SJCRH30 (cell line): ENCODE data around the gene SLAMF7. TPM values are rescaled to one million over a fixed set of nuclear protein-coding genes. Genes with fewer than 3 reads are reported as not detected.
"Not testable (repeated sequence)": the region's sequence is repeated elsewhere in the genome, so short reads cannot be mapped to it uniquely, and the experiment has no call there.

ENCODE experiments used
- DNase-seq, 2 experiments: peaks; one replicate each; pipeline ENCODE4 v3.0.0-alpha.2; 2015 to 2020
- H3K27ac ChIP-seq: fragments of 250-450 bp; sonication (Bioruptor Pico); 2 replicates; pipeline ENCODE4 v1.5.1; 2020; ENCODE audit warnings: mild to moderate bottlenecking, moderate library complexity
- H3K27me3 ChIP-seq: fragments of 250-450 bp; sonication (Bioruptor Pico); 2 replicates; pipeline ENCODE4 v1.5.1; 2020; ENCODE audit warnings: mild to moderate bottlenecking, moderate library complexity
- H3K36me3 ChIP-seq: fragments of 250-450 bp; sonication (Bioruptor Pico); 2 replicates; pipeline ENCODE4 v1.5.1; 2020; ENCODE audit warnings: mild to moderate bottlenecking, moderate library complexity
- H3K4me1 ChIP-seq: fragments of 250-450 bp; sonication (Bioruptor Pico); 2 replicates; pipeline ENCODE4 v1.5.1; 2020; ENCODE audit warnings: mild to moderate bottlenecking, moderate library complexity
- H3K4me3 ChIP-seq: fragments of 250-450 bp; sonication (Bioruptor Pico); 2 replicates; pipeline ENCODE4 v1.5.1; 2020; ENCODE audit warnings: mild to moderate bottlenecking, moderate library complexity
- H3K9me3 ChIP-seq: fragments of 250-450 bp; sonication (Bioruptor Pico); replicated peaks from 2 replicates; pipeline ENCODE4 v1.5.1; 2020; ENCODE audit warnings: mild to moderate bottlenecking, moderate library complexity
- total RNA-seq: library from RNA; depleted of rRNA; stranded (reverse); fragments of >200 nt; shearing (Covaris generic); gene quantifications from 2 replicates; pipeline ENCODE4 v1.2.3, GENCODE V29; 2014

SLAMF7 gene
- total RNA-seq, 1 experiment from 2014 or later, result not detected

DNA sequence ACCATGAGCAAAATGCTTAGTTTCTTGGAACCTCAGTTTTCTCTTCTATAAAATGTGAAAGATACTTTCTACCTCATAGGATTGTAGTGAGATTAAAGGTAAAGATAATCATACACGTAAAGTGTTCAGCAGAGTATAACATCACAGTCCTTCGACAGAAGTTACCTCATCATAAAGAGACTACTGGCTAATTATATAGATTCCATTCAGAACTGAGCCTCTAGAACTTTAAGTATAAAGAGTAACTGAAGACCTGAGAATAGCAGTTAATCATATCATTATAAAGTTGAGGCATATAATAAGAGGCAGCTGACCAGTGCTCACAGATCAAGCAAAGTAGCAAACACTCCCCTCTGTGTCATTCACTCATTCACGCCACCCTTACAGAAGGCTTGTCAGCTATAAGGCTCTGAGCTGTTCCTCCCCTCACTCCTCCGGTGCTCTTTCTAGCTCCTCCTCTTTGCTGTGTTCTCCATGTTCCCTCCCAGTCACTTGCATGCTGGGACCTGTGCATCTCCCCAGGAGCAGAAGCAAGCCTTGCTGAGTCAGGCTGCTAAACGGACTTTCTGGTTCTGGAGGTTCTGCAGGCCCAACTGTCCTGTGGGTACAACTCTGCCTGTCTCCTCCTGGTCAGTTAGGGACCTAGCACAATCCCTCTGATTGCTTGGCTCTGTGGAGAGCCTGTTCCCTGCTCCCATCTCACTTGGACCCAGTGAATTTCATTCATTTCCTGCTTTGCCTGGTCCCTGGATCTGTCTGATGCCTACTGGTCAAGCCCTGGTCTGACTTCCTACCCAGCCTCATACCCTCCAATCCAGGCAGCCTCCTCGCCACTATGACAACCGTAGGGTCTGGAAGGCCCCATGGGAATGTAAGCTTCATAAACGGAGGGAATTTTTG, 28.6 kb downstream of the SLAMF7 start:
- no peak overlapping the region for H3K27ac ChIP-seq
- no peak overlapping the region for H3K4me3 ChIP-seq
- no peaks in the 10 kb centered on the region for H3K4me1 ChIP-seq
- H3K27me3 ChIP-seq, result no peaks in the 10 kb centered on the region
- no peaks in the 10 kb centered on the region for H3K9me3 ChIP-seq
- H3K36me3 ChIP-seq, result no peaks in the 10 kb centered on the region
- DNase-seq, result peak in 1 of 2 experiments; percentile 8

DNA sequence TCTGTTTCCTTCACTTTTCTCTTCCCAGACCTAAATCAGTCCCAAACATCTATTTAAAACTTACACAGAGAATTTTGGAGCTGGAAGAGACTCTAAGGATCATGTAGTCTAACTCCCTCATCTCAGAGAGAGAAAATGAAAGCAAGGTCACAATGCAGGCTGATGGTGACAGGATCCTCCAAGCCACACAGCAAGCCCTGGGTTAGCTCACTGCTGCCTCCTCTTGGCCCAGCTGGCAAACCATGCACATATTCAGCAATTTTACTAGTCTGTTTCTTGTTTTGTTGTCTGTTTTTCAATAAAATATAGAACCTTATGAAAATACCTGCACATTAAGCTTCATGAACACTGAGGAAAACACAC, 29.2 kb downstream of the SLAMF7 start:
- no peaks in the 10 kb centered on the region for H3K9me3 ChIP-seq
- no peaks in the 10 kb centered on the region for H3K36me3 ChIP-seq
- peak; percentile 17 to 48 for DNase-seq
- H3K27ac ChIP-seq, result no peak overlapping the region
- H3K4me3 ChIP-seq, result no peak overlapping the region
- H3K4me1 ChIP-seq, result no peaks in the 10 kb centered on the region
- no peaks in the 10 kb centered on the region for H3K27me3 ChIP-seq

GRCh38 chr1:160772331-160772730, 33.3 kb downstream of the SLAMF7 start:
- Histone ChIP-seq H3K9me3 (no peaks in the 10 kb centered on the region), H3K4me1 (no peaks in the 10 kb centered on the region), H3K36me3 (no peaks in the 10 kb centered on the region), H3K27ac (no peak overlapping the region), H3K4me3 (no peak overlapping the region), H3K27me3 (no peaks in the 10 kb centered on the region)
- no peak for DNase-seq

DNA sequence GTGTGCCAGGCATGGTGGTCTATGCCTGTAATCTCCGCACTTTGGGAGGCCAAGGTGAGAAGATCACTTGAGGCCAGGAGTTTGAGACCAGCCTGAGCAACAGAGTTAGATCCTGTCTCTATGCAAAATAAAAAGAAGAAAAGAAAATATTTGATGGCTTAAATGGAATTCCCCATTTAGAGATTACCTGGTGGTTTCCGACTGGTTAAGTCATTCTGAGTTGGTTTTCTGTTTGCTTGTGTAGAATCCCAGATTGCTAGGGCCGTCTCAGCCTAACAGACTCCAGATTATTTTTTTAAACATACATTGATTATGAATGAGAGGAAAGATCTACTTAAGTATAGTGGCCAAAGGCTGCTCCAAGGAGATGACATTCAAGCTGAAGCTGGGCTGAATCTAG, 34.0 kb downstream of the SLAMF7 start:
- H3K36me3 ChIP-seq, result no peaks in the 10 kb centered on the region
- H3K4me3 ChIP-seq, result no peak overlapping the region
- H3K9me3 ChIP-seq, result no peaks in the 10 kb centered on the region
- no peaks in the 10 kb centered on the region for H3K4me1 ChIP-seq
- DNase-seq, result no peak
- no peak overlapping the region for H3K27ac ChIP-seq
- no peaks in the 10 kb centered on the region for H3K27me3 ChIP-seq

DNA sequence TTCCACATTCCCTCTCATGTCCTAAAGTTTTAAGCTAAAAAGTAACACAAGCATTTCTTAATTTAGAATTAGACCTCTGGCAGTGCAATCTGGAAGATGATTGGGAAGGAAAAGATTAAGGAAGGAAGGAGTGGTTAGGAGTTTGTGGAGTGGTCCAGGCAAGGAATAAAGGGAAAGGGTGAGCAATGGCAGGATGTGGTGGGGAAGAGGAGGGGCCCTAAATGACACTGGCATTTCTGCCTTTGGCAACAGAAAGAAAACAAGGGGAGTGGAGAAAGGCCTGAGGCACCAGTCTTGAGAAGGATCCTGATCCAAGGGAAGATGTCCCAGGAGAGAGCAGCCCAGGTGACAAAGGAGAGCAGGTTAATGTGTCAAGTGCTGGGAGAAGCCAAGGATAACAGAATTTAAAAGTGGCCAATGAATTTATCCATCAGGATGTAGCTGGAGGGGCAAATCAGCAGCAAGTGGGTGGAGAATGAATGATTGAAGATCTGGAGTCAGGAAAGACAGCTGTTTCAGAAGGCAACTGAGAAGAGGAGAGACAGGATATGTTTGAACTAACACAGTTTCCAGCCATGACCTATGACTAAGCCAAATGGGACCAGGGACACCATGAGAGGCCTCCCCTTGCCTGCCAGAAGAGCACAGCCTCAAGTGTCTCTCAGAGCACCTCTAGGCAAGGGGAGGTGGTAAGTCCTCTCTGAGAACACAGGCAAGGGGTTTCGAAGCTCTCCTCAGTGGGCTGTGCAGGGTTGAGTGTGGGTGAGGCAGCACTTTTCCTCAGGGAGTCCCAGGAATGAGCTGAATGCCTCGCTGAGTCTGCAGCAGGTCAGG, 36.1 kb downstream of the SLAMF7 start:
- Histone ChIP-seq H3K4me3 (no peak overlapping the region), H3K27me3 (no peaks in the 10 kb centered on the region), H3K36me3 (no peaks in the 10 kb centered on the region), H3K27ac (no peak overlapping the region), H3K9me3 (no peaks in the 10 kb centered on the region), H3K4me1 (no peaks in the 10 kb centered on the region)
- no peak for DNase-seq

- no peak for DNase-seq
- Histone ChIP-seq H3K36me3 (no peaks in the 10 kb centered on the region), H3K4me3 (no peak overlapping the region), H3K27ac (no peak overlapping the region), H3K9me3 (no peaks in the 10 kb centered on the region), H3K27me3 (no peaks in the 10 kb centered on the region), H3K4me1 (no peaks in the 10 kb centered on the region)
Measured at GRCh38 chr1:160776178-160776577, 37.1 kb downstream of the SLAMF7 start.

- Histone ChIP-seq H3K27me3 (no peaks in the 10 kb centered on the region), H3K4me3 (no peak overlapping the region), H3K9me3 (no peaks in the 10 kb centered on the region), H3K4me1 (no peaks in the 10 kb centered on the region), H3K27ac (no peak overlapping the region), H3K36me3 (no peaks in the 10 kb centered on the region)
- DNase-seq, result peak; percentile 19 to 50
Measured at GRCh38 chr1:160777486-160778089, 38.5 kb downstream of the SLAMF7 start.

GRCh38 chr1:160778976-160779375, 39.9 kb downstream of the SLAMF7 start:
- Histone ChIP-seq H3K4me1 (no peaks in the 10 kb centered on the region), H3K4me3 (no peak overlapping the region), H3K36me3 (no peaks in the 10 kb centered on the region), H3K9me3 (no peaks in the 10 kb centered on the region), H3K27me3 (no peaks in the 10 kb centered on the region), H3K27ac (no peak overlapping the region)
- no peak for DNase-seq

GRCh38 chr1:160779626-160780397, 40.8 kb downstream of the SLAMF7 start:
- H3K27ac ChIP-seq, result no peak overlapping the region
- H3K9me3 ChIP-seq, result no peaks in the 10 kb centered on the region
- H3K4me1 ChIP-seq, result no peaks in the 10 kb centered on the region
- DNase-seq, result peak; percentile 34 to 51
- H3K4me3 ChIP-seq, result no peak overlapping the region
- H3K27me3 ChIP-seq, result no peaks in the 10 kb centered on the region
- H3K36me3 ChIP-seq, result no peaks in the 10 kb centered on the region

DNA sequence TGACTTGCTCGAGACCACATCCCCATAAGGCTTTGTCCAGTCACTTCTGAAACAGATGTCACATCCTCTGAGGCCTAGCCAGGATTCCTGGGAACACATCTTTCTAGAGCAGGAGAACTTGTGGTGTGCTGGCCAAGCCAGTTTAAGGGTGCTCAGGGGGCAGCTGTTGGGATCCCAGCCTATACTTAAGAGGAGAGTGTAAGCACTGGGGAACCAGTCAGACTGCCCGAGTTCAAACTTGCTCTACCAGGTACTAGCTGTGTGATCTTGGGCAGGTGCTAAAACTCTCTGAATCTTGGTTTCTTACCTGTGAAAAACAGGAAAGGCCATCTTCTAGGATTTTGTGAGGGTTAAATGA, 41.3 kb downstream of the SLAMF7 start:
- Histone ChIP-seq H3K27ac (no peak overlapping the region), H3K27me3 (no peaks in the 10 kb centered on the region), H3K4me1 (no peaks in the 10 kb centered on the region), H3K36me3 (no peaks in the 10 kb centered on the region), H3K9me3 (no peaks in the 10 kb centered on the region), H3K4me3 (no peak overlapping the region)
- no peak for DNase-seq

DNA sequence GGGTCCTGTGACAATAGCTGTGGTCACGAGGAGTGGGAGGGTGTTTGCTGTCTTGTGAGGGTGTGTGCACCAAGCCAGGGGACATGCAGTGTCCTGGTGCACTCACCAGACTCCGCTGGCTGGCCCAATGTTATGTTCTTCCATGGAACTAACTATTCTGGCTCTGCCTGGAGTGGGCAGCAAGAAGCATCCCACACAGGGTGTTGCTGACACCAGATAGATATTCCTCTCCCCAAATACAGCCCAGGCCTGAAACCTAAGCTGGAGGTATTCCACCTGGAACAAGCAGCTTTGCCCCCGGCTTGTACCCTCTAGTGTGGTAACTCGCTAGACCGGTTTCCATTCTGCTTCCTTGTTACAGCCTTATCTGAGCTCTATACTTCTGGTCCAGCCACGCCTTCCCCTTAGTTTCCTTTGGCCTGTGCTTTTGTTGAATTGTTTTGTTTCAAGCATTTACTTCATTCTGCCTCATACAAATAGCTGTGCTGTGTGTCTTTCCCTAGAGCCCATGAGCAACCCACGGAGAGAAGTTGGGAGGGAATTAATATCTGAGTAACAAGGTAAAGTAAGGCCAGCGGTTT, 42.2 kb downstream of the SLAMF7 start:
- DNase-seq, result no peak
- no peak overlapping the region for H3K4me3 ChIP-seq
- no peak overlapping the region for H3K27ac ChIP-seq
- H3K27me3 ChIP-seq, result no peaks in the 10 kb centered on the region
- H3K36me3 ChIP-seq, result no peaks in the 10 kb centered on the region
- H3K4me1 ChIP-seq, result no peaks in the 10 kb centered on the region
- no peaks in the 10 kb centered on the region for H3K9me3 ChIP-seq

GRCh38 chr1:160781914-160782689, 43.1 kb downstream of the SLAMF7 start:
- DNase-seq, result no peak
- no peaks in the 10 kb centered on the region for H3K9me3 ChIP-seq
- no peaks in the 10 kb centered on the region for H3K36me3 ChIP-seq
- H3K4me3 ChIP-seq, result no peak overlapping the region
- no peak overlapping the region for H3K27ac ChIP-seq
- no peaks in the 10 kb centered on the region for H3K4me1 ChIP-seq
- no peaks in the 10 kb centered on the region for H3K27me3 ChIP-seq

- H3K4me3 ChIP-seq, result not testable (repeated sequence)
Measured at GRCh38 chr1:160782988-160783765, 44.1 kb downstream of the SLAMF7 start.

More at GRCh38 chr1:160782988-160783765, 44.1 kb downstream of the SLAMF7 start:
- H3K27ac ChIP-seq, H3K9me3 ChIP-seq, H3K36me3 ChIP-seq, DNase-seq, H3K27me3 ChIP-seq, H3K4me1 ChIP-seq: not testable (repeated sequence)
